GM19452 (cell line): Measurements from ENCODE around the gene CLIC1.

ENCODE experiments used
- ATAC-seq: cut with Tn5 transposase; IDR thresholded peaks from one replicate; pipeline ENCODE4 v1.9.1; 2021; ENCODE audit not compliant: unreplicated experiment

The CLIC1 gene

GRCh38 chr6:31768363-31769257, 32.3 kb upstream of the CLIC1 start:
- ATAC-seq, result no peak

- ATAC-seq, result no peak
Measured at GRCh38 chr6:31767096-31767645, 30.8 kb upstream of the CLIC1 start.

- no peak for ATAC-seq
Measured at GRCh38 chr6:31765910-31766794, 29.8 kb upstream of the CLIC1 start.

DNA sequence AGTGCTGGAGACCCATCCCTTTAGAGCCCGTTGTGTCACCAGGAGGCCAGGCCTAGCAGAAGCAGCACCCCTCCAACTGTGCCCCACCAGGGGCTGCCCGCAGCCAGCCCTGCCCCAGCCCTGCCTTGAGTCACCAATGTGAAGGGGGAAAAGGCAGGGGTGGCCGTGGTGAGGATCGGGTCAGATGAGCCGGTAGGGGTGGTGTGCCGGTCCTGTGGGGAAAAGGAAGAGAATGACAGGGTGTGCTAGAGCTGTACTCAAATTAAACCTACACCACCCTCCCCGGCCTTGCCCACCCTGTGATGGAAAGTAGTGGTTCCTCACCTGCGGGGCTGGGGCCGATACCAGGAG, 29.2 kb upstream of the CLIC1 start:
- no peak for ATAC-seq

GRCh38 chr6:31764198-31764597, 27.9 kb upstream of the CLIC1 start:
- no peak for ATAC-seq

DNA sequence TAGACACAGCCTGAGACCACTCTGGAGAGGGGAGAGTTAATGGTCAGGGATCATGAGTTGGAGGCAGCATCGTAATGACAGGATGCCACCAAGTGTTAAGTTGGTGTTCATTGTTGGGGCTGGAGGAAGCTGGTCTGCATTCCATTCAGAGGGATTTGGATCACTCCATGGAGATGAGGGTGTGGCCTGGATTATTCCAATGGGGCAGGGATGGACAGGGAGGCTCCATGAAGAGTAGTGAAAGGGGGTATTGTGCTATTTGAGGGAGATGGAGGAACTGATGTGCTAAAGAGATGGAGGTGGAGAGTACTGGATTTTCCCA, 27.2 kb upstream of the CLIC1 start:
- ATAC-seq, result no peak

DNA sequence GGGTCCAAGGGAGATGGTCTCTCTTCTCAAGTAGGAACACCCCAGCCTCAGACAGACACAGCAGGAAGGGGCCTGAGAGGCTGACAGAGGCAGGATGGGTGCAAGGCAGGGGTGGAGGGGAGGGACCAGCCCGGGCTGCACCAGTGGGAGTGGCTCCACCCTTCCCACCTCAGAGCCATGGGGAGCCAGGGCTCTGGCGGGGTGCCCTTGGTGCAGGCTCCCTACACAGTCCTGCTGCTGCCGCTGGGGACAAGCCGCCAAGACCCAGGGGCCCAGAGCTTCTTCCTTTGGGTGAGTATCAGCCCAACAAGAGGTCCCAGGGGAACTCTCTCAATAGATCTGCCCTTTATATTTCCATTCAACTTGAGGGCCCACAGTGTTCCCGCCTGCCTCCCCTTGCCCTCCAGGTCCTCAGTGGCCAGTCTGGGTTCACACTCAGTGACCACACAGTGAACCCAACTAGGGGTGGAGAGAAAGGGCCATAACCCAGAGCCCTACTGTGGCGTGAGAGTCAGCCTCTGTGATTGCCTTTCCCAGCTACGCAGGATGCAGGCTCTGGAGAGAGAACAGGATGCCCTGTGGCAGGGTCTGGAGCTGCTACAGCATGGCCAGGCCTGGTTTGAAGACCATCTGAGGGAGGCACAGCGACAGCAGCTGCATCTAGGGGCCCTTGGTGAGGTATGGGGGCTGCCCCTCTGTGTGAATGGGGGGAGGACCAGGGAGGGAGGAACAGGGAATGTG, 26.7 kb upstream of the CLIC1 start:
- no peak for ATAC-seq

DNA sequence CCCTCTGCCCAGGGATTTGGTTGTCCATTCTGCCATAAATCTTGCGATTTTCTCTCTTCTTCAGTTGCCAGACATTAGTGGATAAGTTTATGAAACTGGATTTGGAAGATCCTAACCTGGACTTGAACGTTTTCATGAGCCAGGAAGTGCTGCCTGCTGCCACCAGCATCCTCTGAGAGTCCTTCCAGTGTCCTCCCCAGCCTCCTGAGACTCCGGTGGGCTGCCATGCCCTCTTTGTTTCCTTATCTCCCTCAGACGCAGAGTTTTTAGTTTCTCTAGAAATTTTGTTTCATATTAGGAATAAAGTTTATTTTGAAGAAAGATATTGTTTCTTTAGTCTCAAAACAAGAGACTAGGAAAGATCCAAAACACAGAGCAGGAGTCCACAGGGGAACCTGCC, 26.0 kb upstream of the CLIC1 start, which contains the start of gene SAPCD1:
SAPCD1 (plus strand) TSS at position 301 of the 400 bp plus-strand sequence. CDS start 399 bp downstream, outside the sequence.
- ATAC-seq, result no peak

- no peak for ATAC-seq
Measured at GRCh38 chr6:31761343-31761742, 25.0 kb upstream of the CLIC1 start.

DNA sequence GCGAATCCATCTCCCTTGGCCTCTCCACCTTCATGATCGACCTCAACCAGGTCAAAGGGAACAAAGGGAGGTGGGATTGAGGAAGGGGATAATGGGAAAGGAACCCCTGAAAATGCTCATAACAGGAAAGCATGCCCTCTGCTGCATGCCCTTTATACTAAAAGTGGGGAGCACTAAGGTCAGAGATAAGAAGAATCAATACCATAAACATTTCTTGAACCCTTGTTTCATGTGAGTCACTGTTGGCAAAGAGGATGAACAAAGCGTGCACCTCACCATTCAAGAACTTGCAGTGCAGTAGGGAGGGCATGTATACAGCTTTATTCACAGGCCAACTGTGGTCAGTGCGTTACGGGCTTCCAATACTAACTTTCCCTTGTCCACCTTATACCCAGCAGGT, 24.5 kb upstream of the CLIC1 start:
- ATAC-seq, result no peak

GRCh38 chr6:31758281-31758680, 22.0 kb upstream of the CLIC1 start:
- ATAC-seq, result no peak

GRCh38 chr6:31752739-31753319, 16.5 kb upstream of the CLIC1 start:
- ATAC-seq, result no peak

DNA sequence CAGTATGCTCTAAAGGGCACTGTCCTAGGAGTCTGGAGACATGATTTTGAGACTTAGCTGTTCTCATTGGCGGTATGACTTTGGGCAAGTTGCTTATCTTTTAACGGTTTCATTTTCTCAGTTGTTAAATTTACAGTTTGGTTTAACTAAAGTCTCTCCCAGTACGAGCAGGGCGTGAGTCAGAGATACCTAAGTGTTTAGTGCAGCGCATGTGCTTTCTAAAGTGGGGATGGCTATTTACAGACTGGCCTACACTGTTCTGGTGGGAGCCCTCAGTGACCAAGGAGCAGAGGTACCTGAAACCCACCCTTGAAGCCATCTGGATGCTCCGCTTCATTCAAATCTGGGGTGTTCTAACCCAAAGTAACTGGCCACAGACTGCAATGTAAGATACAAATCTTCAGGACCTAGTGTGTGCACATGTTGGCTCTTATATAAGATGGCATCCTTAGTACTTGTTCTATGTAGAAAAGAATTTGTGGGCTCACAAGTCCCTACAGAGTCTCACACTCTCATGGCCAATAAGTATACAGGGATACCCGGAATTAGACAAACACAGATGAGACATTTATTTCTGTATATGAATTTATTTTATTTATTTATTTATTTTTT, 14.2 kb upstream of the CLIC1 start:
- ATAC-seq, result no peak

GRCh38 chr6:31749301-31750036, 13.1 kb upstream of the CLIC1 start:
- no peak for ATAC-seq

- ATAC-seq, result no peak
Measured at GRCh38 chr6:31744422-31744821, 8.1 kb upstream of the CLIC1 start.

GRCh38 chr6:31742894-31743293, 6.6 kb upstream of the CLIC1 start:
- no peak for ATAC-seq

DNA sequence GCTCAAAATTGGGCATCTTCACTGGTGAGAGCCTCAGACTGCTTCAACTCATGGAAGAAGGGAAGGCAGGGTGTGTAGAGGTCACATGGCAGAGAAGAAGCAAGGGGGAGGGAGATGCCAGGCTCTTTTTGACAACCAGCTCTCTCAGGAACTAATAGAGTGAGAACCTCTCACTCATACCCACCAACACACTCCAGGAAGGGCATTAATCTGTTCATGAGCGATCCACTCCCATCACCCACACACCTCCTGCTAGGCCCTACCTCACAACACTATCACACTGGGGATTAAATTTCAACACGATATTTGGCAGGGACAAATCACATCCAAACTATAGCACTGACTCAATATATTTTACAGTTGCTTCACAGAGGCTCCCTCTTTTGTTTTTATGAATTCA, 5.5 kb upstream of the CLIC1 start:
- ATAC-seq, result no peak

- no peak for ATAC-seq
Measured at GRCh38 chr6:31740397-31741223, 4.3 kb upstream of the CLIC1 start.
